ENCODE data around the gene ECHS1.
"Not testable (repeated sequence)": the region's sequence is repeated elsewhere in the genome, so short reads cannot be mapped to it uniquely, and the experiment has no call there.

The ECHS1 gene

DNA sequence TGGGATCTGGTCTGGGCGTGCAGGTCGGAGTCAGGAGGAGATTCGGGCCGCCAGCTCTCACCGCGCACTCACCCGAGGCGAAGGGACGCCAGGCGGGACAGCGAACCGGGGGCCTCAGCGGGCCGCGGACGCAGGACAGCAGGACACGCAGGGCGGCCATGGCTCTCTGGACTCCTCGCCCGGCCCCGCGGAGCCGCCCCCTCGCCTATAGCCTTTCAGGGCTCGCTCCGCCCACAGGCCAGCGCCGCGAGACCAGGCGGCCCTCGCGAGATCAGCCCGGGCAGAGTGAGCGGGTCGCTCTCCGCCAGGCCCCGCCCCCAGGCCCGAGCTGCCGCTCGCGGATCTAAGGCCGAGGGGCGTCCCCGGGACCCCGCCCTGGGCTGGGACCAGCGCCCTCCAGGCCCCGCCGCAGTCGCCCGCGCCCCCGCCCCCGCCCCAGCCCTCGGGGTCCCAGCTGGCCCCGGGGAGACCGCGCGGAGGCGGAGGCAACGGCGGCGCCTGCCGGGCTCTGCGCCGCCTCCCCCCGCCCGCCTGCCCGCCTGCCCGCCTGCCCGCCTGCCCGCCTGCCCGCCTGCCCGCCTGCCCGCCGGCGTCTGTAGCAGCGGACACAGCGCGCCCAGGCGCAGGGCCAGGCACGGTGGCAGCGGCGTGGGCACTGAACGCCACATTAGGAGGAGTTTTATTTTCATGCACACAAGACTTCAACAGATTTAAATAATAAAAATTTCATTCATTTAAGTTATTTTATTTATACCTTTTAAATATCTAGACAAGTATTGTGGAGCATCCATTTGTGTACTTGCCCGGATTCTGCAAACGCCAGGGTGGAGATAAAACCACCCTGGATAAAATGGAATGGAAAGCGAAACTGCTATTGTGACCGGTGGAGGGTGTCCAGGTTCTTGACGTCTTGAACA, at the start of gene ECHS1:
ECHS1 (minus strand) TSS at position 181 of the 917 bp plus-strand sequence; CDS start at position 160, 21 bp downstream.
- DNase-seq: peak; percentile 90

DNA sequence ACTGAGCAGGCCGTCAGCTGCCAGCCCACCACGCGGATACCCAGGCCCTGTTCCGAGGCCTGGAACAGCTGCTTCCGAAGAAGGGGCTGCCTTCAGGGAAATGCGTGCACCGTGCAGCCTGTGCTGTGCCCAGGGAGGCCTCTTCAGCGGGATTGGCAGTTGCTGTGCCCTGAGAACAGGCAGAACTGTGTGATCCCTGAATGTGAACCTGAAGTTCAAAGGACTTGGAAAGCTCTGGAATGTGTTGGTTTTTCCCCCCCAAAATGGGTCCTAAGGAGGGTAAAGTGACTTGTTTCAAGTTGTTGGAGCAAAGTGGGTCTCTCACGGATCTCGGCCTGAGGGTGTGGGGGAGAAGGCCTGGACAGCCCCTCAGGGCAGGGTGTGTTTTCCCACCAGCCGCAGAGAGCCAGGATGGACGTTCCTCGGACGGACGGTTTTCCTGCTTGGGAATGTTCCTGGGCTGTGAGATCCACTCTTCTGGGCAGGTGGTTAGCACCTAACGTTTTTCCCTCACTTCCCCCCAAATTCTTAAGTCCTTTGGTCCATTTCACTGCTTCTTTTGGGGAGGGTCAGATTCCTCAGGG, 49.2 kb upstream of the ECHS1 start:
- DNase-seq: no peak

DNA sequence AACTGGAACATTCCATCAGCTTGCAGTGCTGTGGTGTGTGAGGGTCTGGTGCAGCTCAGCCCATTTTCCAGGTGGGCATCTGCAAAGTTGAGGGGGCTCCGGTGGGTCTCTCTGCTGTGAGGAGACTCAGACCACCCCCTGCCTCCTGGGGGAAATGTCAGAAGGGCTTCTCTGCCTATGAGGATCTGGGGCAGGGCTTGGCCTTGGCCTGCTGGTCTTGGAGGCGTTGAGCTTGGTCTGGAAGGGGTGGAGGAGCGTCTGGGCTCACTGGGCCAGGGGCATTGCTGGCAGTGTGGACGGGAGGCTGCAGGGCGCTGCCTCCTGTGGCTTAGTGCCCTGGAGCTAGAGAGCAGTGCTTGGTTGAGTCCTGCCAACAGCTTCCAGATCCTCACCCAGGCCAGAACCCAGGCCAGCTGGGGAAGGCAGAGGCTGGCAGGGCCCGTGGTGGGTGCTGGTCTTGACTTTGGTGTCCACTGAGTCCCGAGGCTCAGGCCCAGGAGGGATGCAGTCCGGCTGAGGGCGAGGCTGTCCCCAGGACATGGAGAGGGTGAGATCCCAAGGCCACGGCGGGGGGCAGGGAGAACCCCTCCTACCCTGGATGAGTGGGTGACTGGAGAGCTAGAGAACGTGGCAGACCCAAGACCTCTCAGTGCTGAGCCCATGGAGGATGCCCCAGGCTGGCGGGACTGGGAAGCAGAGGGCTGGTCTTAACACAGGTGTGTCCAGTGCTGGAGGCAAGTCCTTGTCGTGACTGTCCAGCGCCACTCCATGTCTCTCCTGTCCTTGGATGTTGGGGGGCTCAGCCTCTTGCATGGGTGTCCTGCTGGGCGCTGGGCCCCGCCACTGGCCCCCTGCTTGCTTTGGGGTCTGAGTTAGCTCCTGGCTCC, 48.4 kb upstream of the ECHS1 start:
- DNase-seq: no peak

GRCh38 chr10:133420579-133420978, 47.4 kb upstream of the ECHS1 start:
- no peak for DNase-seq

- DNase-seq: no peak
These were observed 46.9 kb upstream of the ECHS1 start for GRCh38 chr10:133420028-133420427.

DNA sequence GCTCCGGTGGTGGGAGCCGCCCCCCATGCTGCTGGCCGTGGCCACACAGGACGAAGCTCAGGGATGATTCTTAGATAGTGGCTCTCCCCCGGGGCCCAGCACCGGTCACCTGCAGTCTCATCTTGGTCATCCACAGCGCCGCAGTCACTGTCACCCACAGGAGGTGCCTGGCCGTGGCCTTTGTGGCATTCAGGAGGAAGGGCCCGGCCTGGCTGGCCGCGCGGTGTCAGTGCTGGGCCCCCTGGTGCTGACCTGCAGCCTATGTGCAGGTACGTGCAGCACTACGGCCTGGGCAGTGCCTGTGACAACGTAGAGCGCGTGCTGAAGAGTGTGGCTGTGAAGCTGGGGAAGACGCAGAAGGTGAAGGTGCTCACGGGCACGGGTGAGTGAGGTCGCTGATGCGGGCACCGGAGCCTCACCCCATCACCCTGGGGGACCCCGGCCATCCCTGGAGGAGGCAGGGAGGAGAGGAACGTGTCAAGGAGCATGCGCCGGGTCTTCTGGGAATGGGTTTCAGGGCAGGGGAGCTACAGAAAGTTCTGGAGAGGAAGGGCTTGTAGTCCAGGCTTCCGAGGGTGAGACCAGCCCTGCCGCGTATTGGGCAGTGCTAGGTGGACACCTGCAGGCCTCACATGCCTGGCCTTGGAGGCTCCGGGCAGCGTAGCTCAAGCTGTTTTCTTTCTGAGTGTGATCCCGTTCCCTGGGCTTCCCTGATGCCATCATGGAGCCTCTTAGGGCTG, 46.2 kb upstream of the ECHS1 start:
- DNase-seq: no peak

DNA sequence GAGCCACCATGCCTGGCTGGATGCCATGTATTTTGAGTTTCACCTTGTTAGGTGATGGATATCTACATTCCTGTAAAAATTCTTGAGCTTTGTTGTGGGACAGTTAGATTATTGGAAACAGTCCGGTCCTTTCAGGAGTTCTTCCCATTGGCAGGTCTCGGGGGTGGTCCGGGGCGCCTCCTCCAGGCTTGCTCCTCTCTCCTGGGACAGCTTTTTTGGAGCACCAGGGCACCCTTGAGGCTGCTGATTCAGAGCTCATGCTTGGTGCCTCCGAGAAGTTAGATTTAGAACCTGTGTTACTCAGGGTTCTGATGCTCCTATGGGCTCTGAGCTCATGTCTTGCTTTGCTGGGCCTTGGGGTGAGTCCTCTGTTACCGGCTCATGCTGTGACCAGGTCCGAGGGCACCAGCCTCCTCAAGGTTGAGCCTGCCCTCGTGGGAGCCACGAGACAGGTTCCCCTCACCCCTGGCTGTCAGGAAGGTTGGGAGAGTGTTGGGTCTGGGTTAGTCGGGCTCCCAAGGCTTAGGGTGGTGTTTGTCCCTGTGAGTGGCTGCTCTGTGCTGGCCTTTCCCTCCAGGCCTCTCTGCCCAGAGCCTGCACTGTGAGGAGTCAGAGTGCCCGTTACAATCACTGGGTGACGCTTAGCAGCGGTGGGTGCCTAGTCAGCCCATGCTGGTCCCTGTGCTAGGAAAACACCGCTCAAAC, 45.3 kb upstream of the ECHS1 start:
- no peak for DNase-seq

DNA sequence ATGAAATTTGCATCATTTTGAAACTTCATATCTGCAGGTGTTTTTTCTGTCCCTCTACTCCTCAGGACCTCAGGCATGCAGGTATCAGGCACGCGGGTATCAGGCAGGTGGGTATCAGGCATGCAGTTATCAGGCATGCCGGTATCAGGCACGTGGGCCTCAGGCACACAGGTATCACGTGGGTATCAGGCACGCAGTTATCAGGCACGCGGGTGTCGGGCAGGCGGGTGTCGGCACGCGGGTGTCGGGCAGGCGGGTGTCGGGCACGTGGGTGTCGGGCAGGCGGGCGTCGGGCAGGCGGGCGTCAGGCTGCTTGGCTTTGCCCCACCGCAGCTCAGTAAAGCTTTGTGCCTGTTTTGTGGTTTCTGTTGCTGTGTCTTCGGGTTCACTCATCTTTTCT, 42.6 kb upstream of the ECHS1 start:
- no peak for DNase-seq

DNA sequence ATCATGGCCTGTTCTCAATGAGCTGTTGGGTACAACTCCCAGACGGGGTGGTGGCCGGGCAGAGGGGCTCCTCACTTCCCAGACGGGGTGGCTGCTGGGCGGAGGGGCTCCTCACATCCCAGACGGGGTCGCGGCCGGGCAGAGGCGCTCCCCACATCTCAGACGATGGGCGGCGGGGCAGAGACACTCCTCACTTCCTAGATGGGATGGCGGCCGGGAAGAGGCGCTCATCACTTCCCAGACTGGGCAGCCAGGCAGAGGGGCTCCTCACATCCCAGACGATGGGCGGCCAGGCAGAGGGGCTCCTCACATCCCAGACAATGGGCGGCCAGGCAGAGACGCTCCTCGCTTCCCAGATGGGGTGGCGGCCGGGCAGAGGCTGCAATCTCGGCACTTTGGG, 41.2 kb upstream of the ECHS1 start:
- DNase-seq: not testable (repeated sequence)

DNA sequence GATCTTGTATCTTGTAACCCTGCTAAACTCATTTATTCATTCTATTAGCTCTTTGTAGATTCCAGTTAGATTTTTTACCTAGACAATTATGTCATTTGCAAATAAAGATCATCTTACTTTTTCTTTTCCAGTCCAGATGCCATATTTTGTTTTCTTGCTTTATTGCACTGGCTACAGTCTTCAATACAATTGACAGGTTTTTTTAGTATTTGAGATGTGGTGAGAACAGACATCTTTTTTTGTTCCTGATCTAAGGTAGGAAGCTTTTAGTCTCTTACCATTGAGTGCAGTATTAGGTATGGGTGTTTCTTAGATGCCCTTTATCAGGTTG, 39.2 kb upstream of the ECHS1 start:
- no peak for DNase-seq

GRCh38 chr10:133411523-133412380, 38.6 kb upstream of the ECHS1 start:
- no peak for DNase-seq

DNA sequence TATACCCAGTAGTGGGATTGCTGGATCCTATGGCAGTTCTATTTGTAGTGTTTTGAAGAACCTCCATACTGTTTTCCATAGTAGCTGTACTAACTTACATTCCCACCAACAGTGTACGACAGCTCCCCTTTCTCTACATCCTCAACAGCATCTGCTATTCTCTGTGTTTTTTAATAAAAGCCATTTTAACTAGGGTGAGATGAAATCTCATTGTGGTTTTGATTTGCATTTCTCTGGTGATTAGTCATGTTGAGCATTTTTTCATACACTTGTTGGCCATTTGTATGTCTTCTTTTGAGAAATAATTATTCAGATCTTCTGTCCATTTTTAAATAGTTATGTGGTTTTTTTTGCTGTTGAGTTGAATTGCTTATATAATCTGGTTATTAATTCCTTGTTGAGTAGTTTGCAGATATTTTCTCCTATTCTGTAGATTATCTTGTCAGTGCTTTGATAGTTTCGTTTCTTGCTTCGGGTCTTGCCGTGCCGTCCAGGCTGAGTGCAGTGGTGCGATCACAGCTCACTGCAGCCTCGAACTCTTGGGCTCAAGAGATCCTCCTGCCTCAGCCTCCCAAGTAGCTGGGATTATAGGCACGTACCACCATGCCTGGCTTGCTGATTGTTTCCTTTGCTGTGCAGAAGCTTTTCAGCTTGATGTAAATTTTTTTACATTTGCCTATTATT, 32.8 kb upstream of the ECHS1 start:
- peak; percentile 25 for DNase-seq

- DNase-seq: peak; percentile 31
These were observed 32.1 kb upstream of the ECHS1 start for GRCh38 chr10:133405272-133405671.

DNA sequence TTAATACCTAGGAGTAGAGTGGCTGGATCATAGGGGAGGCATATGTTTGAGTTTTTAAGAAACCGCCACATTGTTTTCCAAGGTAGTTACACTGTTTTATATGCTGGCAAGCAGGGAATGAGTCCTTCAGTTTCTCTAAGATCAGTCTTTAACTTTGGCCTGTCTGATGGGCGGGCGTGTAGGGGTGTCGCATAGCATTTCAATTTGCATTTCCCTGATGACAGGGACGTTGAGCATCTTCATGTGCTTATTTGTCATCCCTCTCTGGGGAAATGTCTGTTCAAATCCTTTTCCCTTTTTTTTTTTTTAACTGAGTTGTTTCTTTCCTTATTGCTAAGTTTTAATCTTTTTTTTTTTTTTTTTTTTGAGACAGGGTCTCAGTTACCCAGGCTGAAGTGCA, 30.6 kb upstream of the ECHS1 start:
- DNase-seq: no peak

DNA sequence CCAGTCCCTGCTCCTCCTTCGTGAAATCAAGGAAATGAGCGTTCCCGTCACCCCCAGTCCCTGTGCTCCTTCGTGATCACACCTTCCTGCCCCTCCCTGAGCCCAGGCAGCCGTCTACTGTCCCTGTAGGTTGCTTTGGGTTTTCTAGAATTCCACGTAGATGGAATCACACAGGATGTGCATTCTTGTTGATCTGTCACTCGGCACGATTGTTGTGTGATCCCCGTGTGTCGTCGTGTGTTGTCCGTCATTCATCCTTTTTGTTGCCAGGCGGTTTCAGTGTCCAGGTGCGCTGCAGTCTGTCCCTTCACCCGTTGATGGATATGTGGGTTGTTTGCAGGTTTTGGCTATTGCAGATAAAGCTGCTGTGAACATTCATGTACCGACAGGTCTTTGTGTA, 30.2 kb upstream of the ECHS1 start:
- DNase-seq: no peak

DNA sequence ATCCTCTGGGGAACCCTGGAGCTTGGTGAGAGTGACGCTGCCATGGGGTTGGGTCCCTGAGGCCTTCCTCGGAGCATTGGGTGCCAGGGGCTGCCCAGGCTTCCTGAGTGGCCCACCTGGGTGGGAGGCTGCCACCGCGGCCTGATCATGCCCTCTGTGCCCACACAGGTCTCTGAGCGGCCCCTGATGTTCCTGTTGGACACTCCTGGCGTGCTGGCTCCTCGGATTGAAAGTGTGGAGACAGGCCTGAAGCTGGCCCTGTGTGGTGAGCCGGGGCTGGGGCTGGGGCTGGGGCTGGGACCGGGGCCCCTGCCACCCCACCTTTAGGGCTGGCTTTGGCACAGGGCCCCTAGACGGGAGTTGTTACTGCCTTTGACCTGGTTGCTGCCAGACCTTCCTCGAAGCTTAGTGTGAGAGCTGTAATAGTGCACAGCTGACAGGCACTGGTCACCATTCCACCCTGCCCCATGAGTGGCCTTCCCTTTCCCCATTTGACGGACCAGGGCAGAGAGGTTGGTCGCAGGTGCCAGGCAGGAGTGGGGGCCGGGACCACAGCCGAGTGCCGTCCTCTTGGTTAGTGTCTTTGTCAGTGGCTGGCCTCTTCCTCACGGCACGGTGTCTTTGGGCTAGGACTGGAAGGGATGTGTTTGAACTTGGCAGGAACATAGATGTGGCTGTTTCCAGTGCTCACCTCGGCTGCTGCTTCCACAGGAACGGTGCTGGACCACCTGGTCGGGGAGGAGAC, 29.0 kb upstream of the ECHS1 start:
- no peak for DNase-seq

DNA sequence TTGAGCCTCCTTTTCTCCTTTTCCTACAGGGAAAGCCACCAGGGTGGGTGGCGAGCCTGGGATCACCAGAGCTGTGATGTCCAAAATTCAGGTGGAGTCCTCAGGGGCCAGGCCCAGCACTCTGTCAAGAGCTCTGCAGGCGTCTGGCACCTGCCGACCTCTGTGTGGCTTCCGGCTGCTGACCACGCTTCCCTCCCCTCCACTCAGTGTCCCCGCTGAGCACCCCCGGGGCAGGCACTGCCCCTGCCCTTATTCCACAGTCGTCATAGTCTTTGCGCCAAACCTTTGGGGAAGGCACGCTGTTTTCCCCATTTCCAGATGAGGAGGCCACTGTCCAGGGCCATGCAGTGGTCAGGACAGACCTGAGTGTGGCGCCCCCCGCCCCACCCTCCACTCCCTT, 28.3 kb upstream of the ECHS1 start:
- no peak for DNase-seq

DNA sequence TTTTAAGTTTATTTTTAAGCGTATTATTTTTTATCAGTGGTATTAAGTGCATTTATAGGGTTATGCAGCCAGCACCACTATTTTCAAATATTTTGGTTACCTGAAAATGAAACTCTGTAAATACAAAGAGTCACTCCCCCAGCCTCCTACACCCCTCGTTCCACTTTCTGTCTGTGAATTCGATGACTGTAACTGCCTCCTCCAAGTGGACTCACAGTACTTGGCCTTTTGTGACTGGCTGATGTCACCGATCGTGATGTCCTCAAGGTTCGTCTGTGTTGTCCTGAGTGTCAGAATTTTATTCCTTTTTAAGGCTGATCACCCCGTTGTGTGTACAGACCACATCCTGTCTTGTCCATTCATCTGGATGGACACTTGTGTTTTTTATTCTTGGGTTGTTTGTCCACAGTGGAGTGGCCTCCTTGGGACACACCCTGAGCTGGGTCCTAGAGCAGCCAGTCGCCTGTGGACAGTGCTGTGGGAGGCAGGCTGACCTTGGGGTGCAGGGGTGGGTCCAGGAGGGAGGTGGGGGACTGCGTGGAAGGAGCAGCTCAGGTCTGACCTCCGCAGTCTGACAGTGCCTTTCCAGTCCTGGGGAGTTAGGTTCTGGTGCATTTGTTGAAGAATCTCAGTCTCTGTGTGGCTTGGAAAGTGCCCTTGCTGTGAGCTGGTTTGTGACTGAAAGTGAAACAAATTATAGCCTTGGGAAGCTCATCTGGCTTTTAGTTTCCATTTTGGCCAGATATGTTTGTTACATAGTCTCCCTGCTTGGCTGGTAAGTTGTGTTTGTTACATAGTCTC, 27.7 kb upstream of the ECHS1 start:
- DNase-seq: no peak

DNA sequence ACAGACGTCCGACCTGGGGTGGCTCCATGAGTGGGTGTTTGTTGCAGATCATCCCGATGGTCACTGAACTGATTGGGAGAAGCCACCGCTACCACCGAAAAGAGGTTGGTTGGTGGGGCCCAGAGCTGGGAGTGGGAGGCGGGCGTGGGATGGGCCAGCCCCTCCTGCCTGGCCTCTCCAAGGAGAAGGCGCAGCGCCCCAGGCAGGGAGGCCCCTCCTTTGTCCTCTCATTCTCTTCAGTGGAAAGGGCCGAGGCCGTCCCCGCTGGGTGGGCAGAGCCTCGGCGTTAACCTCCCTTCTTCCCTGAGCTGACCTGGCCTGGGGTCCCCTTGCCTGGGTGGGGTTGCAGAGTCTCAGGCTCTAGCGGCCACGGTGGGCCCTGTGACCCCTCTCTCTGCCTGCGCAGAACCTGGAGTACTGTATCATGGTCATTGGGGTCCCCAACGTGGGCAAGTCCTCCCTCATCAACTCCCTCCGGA, 26.0 kb upstream of the ECHS1 start:
- no peak for DNase-seq

Measured in HCEC 1CT (cell line).